Measurements from ENCODE around the gene NPHP4. TPM values are rescaled to one million over a fixed set of nuclear protein-coding genes. Genes with fewer than 3 reads are reported as not detected.

The NPHP4 gene
- total and polyA plus RNA-seq, 9 of the 15 experiments (the other 6 are each of a cell fraction or from before 2014, with no cell fraction given): 0.52 to 26.2 (median 6.7) TPM

GRCh38 chr1:6005276-6005917, 13.2 kb upstream of the NPHP4 start:
- TF ChIP-seq, protein P1, sequence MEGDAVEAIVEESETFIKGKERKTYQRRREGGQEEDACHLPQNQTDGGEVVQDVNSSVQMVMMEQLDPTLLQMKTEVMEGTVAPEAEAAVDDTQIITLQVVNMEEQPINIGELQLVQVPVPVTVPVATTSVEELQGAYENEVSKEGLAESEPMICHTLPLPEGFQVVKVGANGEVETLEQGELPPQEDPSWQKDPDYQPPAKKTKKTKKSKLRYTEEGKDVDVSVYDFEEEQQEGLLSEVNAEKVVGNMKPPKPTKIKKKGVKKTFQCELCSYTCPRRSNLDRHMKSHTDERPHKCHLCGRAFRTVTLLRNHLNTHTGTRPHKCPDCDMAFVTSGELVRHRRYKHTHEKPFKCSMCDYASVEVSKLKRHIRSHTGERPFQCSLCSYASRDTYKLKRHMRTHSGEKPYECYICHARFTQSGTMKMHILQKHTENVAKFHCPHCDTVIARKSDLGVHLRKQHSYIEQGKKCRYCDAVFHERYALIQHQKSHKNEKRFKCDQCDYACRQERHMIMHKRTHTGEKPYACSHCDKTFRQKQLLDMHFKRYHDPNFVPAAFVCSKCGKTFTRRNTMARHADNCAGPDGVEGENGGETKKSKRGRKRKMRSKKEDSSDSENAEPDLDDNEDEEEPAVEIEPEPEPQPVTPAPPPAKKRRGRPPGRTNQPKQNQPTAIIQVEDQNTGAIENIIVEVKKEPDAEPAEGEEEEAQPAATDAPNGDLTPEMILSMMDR (IDR thresholded peaks at IDR 0.05 in 2 of 3, conservative IDR thresholded peaks at IDR 0.05 in 1 of 3; ENCODE audit: insufficient read depth in 2 of 3, low read depth in 1 of 3, low read length in 3 of 3): peak in 2 of 3 experiments; percentile 37 to 44; a peak in 4 of 6 replicates
- TF ChIP-seq, protein P2, sequence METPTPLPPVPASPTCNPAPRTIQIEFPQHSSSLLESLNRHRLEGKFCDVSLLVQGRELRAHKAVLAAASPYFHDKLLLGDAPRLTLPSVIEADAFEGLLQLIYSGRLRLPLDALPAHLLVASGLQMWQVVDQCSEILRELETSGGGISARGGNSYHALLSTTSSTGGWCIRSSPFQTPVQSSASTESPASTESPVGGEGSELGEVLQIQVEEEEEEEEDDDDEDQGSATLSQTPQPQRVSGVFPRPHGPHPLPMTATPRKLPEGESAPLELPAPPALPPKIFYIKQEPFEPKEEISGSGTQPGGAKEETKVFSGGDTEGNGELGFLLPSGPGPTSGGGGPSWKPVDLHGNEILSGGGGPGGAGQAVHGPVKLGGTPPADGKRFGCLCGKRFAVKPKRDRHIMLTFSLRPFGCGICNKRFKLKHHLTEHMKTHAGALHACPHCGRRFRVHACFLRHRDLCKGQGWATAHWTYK (CRISPR knock-in tag; IDR thresholded peaks at IDR 0.05): no peak
- TF ChIP-seq RAD21 (CRISPR knock-in tag; conservative IDR thresholded peaks at IDR 0.05 in 1 of 2, IDR thresholded peaks at IDR 0.05 in 1 of 2) (peak in 1 of 2 experiments; percentile 40; a peak in 2 of 4 replicates), DACH1 (IDR thresholded peaks at IDR 0.05; ENCODE audit: partially characterized antibody) (no peak), ZBTB7A (IDR thresholded peaks at IDR 0.05; ENCODE audit: borderline replicate concordance, control insufficient read depth, low read depth, low read length) (peak; percentile 66; the same call in 1 of the 2 replicates), ATF6 (CRISPR knock-in tag; IDR thresholded peaks at IDR 0.05) (no peak), TOE1 (IDR thresholded peaks at IDR 0.05; ENCODE audit: borderline replicate concordance) (no peak), TOE1 (CRISPR knock-in tag; IDR thresholded peaks at IDR 0.05; ENCODE audit: borderline replicate concordance, low read depth) (no peak)
- Histone ChIP-seq H3K4me1 (replicated peaks in 1 of 2; ENCODE audit: control insufficient read depth in 2 of 2, insufficient read depth in 2 of 2, low read length in 2 of 2) (peaks cover 23 to 66% of the 10 kb centered on the region in 2 experiments), H3K36me3 (ENCODE audit: control insufficient read depth, insufficient read depth, low read length) (no peaks in the 10 kb centered on the region), H3K9ac (ENCODE audit: insufficient read depth in 1 of 2, low read depth in 2 of 2, low read length in 2 of 2) (0 out of 4 replicates have a peak overlapping the region, but pooled peaks of 1 of the 2 experiments have one; percentile 65), H3K79me2 (ENCODE audit: control insufficient read depth, insufficient read depth, low read length) (no peaks in the 10 kb centered on the region; the same call in 2 of the 3 replicates), H3K9me1 (ENCODE audit: control insufficient read depth, insufficient read depth, low read length) (peaks cover 4% of the 10 kb centered on the region), H3K9me3 (replicated peaks; ENCODE audit: control insufficient read depth, insufficient read depth, low read depth, low read length) (no peaks in the 10 kb centered on the region), H4K20me1 (replicated peaks; ENCODE audit: control insufficient read depth, insufficient read depth, low read length) (peaks cover 31% of the 10 kb centered on the region), H3K27me3 (ENCODE audit: control insufficient read depth in 2 of 2, insufficient read depth in 2 of 2, low read length in 2 of 2) (no peaks in the 10 kb centered on the region), H3K4me2 (ENCODE audit: insufficient read depth, low read length) (no peak overlapping the region), H2AFZ (ENCODE audit: low read depth, low read length) (no peak overlapping the region), H3K4me3 (no peak overlapping the region), H3K27ac (ENCODE audit: extremely low read depth, low read depth, low read length) (no peak overlapping the region)
- FAIRE-seq (no peak), DNase-seq (ENCODE audit: extremely low read depth in 1 of 4, low spot score in 3 of 4) (peak in 3 of 4 experiments; percentile 46 to 50 (median 50)), ATAC-seq (peak; percentile 19; the same call in 1 of the 3 replicates)
- intact Hi-C loops (cut with micrococcal nuclease): no loop called here
- ChIA-PET CTCF (ENCODE audit: low intra/inter-chr PET ratio) (no interaction called here), POLR2A (interaction anchor here (0.6 to 2.1 kb wide), 3 partner anchors 12 to 57 kb away, joined by 3 to 7 read pairs (median 3); no protein-coding TSS in a partner anchor)
- BruUV-seq (replicated peaks): no TSS peak
- in situ Hi-C loops (cut with MboI): no loop called here
- 68% methylated on average over 4 of the region's 10 CpGs for WGBS (ENCODE audit: insufficient coverage, low coverage, missing lambda C conversion rate)
